Fibroblast of lung (primary cell): Measurements from ENCODE around the gene ADAMTSL1.

Source experiments
- CTCF ChIP-seq, 2 donors: IDR thresholded peaks in 1 of 2; conservative IDR thresholded peaks in 1 of 2; 1 replicate in 1 of 2; 2 replicates in 1 of 2; pipeline ENCODE4 v1.5.1; 2011 to 2012; ENCODE audit warnings: low read length in 2 of 2, control low read depth in 1 of 2, inconsistent platforms in 1 of 2, low read depth in 1 of 2, mild to moderate bottlenecking in 1 of 2
- EZH2 ChIP-seq: IDR thresholded peaks from 2 replicates; pipeline ENCODE4 v1.5.1; 2012; ENCODE audit warnings: low read length, control low read depth, mild to moderate bottlenecking; ENCODE audit errors: missing control alignments

DNA sequence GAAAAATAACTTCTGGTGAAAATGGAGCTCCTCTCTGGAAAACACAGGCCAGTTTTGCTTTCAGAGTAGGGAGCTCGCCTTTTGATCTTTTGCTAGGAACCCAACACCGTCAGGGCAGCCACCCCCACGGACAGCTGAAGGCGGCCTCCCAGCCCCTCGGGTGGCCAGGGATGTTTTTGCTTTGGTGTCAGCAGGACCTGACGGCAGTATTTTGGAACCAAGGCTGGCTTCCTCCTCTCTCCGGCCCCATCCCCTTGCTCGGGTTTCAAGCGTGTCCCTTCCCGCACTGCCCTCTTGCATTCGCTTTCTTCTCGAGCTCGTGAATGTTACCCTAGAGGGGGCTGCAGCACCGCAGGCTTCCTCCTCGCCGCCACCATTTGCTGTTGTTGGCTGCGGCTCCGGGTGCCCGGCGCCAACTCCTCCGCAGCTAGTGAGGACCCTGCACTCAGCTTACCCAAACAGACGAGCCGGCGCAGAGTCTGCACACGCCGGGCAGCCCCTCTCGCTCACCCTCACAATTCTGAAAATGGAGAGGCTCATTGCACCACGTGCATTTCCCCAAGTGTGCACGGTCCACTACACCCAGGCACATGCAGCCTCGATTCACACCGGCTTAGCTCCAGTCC is 35.5 kb upstream of the ADAMTSL1 start:
- TF ChIP-seq CTCF (conservative IDR thresholded peaks at IDR 0.05 in 1 of 2, IDR thresholded peaks at IDR 0.05 in 1 of 2; ENCODE audit: low read depth in 1 of 2, low read length in 2 of 2) (peak; percentile 31 to 43), EZH2 (no peak)
